H1 (cell line): ENCODE data around the gene TSHZ2. TPM values are rescaled to one million over a fixed set of nuclear protein-coding genes. Genes with fewer than 3 reads are reported as not detected.

Experiments
- EGR1 ChIP-seq: IDR thresholded peaks from 2 replicates; pipeline ENCODE4 v1.6.1; 2011; ENCODE audit warnings: low read depth, low read length, borderline replicate concordance
- KDM4A ChIP-seq: IDR thresholded peaks from one replicate; pipeline ENCODE4 v1.7.1; 2012; ENCODE audit warnings: low read depth, mild to moderate bottlenecking, moderate library complexity, low read length, inconsistent platforms; ENCODE audit not compliant: severe bottlenecking
- RNF2 ChIP-seq: fragments of 200-900, 300-1000 bp; sonication (generic); IDR thresholded peaks from 2 replicates; pipeline ENCODE4 v1.7.1; 2016; ENCODE audit warnings: borderline replicate concordance, low read depth, mild to moderate bottlenecking, antibody characterized with exemption, low read length; ENCODE audit not compliant: poor library complexity, severe bottlenecking; ENCODE audit errors: missing control alignments
- polyA plus RNA-seq, 7 experiments: library from polyadenylated mRNA; depleted of rRNA in 3 of 7; stranded (reverse) in 5 of 7; unstranded in 2 of 7; fragments of >200 nt in 5 of 7; fragments of 200-250 nt in 2 of 7; gene quantifications; 1 replicate in 5 of 7; 2 replicates in 1 of 7; 4 replicates in 1 of 7; pipeline versions ENCODE4 v1.2.1 to v1.2.3, GENCODE V29; 2011 to 2013; ENCODE audit warnings: missing spikeins in 2 of 7, mixed read lengths in 2 of 7
- total RNA-seq: library from RNA; stranded (reverse); fragmentation: NEBNext Ultra II Directional; extraction: Animal tissue kit (Norgen Biotek cat#: 25700); gene quantifications from 2 replicates; pipeline ENCODE4 v1.2.1, GENCODE V29; 2021

Gene TSHZ2
- total and polyA plus RNA-seq, 2 of the 8 experiments (the other 6 are each of a cell fraction or from before 2014, with no cell fraction given): 0.14 to 0.30 TPM

DNA sequence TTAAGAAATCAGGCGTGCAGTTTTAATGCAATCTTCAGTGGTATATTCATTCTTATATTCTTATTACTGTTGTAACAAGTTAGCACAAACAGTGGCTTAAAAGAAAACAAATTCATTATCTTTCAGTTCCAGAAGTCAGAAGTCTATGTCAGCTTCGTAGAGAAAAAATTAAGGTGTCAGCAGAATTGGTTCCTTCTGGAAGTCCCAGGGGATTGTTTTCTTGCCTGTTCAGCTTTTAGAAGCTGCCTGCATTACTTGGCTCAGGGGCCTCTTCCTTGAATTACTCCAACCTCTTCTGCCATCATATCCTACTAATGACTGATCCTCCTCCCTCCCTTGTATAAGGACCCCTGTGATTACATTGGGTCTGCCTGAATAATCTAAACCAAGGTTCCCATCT is 377.6 kb downstream of the TSHZ2 start (continued):
- TF ChIP-seq RNF2 (no peak), EGR1 (no peak), KDM4A (no peak)
